CD4-positive, alpha-beta T cell treated with Interleukin-15 for 4 hours (primary cell): ENCODE data around the gene TNFAIP8.

Experiments used
- DNase-seq: peaks from one replicate; pipeline ENCODE4 v3.0.0-alpha.2; 2020; ENCODE audit warnings: low spot score

The TNFAIP8 gene

DNA sequence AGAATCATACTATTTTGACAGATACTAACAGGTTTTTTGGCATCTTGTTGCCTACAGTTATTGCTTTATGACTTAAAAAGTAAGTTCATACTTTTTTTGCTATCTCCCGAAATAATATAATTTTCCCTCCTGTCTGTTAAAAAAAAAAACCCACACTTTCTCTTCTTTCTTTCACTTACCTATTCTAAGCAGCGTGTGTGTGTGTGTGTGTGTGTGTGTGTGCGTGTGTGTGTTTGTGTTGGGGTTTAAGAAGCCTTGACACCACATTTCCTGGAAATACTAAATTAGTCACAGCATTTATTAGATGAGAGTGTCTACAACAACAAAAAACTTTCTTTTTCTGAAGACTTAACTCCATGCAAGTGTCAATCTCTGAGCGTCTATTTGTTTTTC is 12.4 kb downstream of the TNFAIP8 start:
- peak; percentile 85 for DNase-seq

DNA sequence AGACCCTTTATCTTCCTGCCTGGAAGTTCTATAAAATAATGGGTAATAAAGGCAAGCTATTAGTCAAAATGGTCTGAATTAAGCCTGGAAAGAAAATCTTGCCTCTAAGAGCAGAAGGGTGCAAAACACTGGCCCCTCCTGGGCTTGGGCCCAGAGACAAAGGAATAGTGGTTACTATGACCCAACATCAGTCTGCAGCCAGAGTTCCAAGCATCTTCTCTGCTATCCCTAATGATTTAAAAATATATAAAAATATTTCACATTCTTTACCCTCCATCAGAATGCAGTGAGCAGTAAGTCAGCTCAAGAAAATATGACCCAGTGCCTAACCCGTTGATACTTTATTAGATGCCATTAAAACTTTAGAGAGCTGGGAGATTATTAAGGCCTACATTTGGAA is 14.7 kb downstream of the TNFAIP8 start:
- DNase-seq: no peak

DNA sequence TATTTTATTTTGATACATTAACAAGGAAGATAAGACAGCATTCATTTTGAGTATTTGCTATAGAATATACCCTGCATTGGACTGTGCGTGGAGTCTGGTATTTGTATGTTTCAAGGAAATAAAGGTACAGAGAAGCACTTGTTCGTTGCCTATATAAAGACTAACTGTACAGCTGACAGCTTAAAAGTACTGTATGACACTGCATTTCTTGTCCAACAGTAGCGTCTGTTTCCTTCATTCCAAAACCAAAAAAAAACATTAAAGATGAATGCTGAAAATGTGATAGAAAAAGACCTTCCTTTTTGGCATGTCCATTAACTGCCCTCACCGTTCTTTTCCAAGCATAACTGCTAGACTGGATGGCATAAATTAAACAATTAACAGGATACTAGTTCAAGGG is 15.3 kb downstream of the TNFAIP8 start:
- DNase-seq: no peak

DNA sequence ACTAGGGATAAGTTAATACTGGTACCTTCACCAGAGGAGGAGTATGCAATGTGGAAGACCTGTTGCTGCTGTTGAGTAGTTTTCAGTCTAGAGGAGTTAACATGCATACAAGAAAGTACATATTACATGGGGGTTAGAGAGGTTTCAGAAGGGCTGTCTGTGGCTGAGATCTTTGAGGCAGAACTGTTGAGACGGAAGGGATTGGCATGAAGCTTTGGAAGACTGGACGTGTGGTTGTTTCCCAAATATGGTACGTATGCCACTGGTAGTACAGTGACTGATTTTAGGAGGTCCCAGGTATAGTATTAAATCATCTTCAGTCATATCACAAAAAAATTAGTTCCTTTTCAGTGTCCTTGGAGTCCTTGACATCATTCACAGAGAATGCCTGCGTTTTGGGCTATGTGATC is 17.6 kb downstream of the TNFAIP8 start:
- DNase-seq: no peak

DNA sequence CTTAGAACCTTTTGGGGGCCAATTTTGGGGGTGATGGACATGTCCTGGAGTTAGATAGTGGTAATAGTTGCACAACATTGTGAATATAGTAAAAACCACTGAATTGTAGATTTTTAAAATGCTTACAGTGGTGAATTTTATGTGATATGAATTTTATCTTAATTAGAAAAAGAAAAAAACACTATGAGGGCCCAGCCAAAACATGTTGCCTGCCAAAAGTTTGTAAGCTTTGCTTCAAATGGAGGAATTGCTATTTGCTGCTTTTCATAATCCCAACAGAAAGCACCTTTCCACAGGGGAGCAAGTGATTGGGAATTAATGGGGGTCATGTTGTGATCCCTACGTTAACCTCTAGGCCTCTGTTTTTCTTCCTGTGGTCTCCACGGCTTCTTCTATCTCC is 19.1 kb downstream of the TNFAIP8 start:
- no peak for DNase-seq

DNA sequence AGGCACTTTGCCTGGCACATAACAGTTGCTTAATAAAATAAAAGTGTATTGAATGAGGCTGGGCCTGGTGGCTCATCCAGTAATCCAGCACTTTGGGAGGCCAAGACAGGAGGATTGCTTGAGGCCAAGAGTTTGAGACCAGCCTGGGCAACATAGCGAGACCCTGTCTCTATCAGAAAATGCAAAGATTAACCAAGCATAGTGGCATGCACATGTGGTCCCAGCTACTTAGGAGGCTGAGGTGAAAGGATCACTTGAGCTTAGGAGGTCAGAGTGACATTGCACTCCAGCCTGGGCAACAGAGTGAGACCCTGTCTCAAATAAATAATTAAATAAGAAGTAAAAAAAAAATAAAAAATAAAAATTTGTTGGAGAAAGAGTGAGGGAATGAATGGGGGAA is 21.2 kb downstream of the TNFAIP8 start:
- DNase-seq: no peak

DNA sequence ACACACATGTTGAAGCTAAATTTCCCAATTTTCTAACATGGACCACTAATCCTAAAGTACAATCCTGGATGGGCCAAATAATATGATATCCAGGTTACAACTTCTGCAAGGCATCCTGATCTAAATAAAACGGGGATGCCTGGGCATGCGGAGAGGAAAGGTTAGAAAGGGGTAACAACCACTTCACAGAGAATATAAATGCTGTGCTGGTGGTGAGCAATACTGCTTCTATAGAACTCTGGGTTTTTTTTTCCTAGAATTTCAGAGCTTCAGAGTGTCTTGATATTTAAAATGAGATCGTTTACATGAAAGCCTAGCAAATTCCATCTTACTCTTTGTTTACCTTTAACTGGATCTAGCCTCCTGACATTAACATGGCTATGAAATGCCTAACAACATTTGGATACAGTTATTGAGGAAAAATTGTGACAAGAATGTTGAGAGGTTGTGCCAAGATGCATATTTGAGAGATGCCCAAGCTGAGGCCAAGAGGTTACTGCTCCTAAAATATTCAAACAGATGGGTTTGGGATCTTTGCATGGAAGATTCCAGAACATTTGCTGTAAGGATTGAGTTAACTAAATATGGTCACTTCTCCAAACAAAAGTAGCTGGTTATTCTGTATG is 22.4 kb downstream of the TNFAIP8 start:
- no peak for DNase-seq

DNA sequence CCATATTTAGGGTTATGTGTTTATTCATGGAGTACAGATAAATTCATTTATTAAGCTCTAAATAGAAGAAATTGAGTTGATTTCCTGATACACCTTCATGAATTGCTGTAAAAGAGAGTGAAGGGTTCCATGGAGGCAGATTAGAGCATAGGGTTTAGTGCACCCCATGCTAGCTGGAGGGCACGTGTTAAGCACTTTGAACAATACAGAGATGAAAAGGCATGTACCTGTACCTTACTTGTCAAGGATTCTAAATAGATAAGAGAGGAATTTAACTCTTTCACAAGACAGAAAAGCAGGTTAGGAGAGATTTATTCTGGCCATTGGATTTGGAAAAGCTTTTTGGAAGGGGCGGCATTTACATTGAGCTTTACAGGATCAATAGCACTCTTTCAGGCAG is 23.3 kb downstream of the TNFAIP8 start:
- DNase-seq: no peak

DNA sequence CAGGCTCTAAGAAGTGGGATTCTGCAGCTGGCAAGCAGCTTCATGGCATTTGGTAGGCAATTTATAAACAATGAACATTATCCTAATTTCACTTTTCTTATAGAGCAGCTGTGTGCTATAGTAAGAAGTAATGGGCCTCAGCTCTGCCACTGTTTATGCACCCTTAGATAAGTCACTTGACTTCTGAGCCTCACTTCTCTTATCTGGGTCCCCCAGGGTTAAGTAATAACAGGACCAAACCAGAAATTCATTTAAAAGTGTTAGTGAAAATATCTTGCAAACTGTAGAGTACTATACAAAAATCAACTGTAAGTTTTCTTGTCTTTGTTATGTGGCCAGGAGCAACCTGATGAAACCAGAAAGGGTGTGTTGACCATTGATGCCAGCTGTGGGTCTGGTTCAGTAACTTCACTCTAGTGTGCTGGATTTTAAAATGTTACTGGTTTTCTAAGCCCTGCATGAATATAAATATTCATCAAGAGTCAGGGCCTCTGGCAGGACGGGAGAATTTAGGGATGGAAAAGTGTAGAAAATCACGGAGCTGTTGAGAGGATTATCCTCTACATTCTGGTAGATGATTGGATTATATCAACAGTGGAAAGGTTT is 24.2 kb downstream of the TNFAIP8 start:
- DNase-seq: no peak

DNA sequence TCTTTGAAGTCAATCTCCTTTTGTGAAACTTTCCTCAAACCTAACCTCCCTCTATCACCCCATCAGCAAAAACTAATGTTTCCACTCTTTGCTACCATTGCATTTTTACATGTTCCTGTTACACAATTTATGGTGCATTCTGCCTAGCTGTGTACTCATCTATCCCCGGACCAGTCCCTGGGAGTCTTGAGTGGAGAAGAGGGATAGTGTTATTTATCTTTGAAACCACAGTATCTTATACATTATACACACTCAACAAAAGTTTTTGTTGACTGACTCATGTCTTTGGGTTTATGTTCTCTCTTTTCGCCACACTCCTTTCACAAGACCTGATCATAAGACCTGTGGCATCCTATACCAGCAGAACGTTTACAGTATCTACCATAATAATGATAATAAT is 26.4 kb downstream of the TNFAIP8 start:
- DNase-seq: no peak

DNA sequence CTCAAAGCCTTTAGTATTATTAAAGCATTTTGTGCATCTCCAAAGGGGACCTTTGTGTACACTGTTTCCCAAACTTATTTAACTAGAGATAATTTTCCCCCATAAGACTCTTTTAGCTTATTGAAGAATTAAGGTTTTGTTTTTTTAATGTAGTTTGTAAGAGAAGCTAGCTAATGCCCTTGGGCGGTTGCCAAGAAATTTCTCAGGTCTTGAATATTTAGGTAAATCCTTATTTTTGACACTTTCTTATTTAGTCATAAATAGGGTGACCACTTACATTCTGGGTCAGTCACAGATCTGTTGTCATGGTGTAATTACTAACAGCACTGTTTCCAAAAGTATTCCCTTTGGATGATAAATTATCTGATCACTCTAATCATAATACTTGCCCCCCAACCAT is 27.2 kb downstream of the TNFAIP8 start:
- no peak for DNase-seq

DNA sequence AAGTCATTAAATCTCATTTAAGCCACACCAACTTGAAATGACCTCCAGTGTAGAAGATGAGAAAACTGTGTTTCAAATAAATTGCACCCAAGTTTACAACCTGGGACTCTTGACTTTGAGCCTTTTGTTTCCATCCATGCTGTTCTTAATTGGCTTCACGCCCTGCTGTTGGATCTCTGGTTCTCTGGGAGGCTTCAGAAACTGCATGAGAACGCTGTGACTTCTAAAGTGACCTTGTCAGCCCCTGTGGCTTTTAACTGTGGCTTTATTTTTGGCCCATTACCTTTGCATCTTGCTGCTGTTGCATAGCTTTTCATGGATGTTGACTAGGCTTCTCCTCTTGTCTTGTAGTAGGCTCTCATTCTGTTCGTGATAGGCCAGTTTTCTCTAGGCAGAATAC is 29.3 kb downstream of the TNFAIP8 start:
- DNase-seq: no peak

DNA sequence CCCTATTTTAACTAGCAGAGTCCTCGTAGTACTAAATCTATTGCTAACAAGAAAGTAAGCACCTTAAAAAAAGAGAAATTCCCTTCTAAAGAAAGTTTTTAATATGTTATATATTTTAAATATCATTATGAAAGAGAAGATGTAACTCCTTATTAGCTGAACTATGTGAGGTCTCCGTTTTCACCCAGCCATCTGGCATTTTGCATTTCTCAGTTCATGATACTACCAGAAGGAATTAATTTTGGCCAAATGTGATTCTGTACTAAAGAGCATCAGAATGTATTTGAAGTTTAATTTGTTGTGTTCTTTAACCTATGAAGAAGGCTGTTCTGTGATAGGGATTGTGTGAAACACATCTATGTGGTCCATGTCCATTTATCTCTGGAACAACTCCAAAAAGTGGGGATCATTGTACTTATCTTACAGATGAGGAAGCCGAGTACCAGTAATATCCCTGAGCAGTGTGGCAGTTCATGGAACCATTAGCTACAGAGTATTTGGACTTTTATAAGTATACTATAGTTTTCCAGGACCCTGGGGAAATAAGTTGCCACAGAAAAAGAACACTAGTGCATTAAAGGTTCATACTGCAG is 29.8 kb downstream of the TNFAIP8 start:
- no peak for DNase-seq

DNA sequence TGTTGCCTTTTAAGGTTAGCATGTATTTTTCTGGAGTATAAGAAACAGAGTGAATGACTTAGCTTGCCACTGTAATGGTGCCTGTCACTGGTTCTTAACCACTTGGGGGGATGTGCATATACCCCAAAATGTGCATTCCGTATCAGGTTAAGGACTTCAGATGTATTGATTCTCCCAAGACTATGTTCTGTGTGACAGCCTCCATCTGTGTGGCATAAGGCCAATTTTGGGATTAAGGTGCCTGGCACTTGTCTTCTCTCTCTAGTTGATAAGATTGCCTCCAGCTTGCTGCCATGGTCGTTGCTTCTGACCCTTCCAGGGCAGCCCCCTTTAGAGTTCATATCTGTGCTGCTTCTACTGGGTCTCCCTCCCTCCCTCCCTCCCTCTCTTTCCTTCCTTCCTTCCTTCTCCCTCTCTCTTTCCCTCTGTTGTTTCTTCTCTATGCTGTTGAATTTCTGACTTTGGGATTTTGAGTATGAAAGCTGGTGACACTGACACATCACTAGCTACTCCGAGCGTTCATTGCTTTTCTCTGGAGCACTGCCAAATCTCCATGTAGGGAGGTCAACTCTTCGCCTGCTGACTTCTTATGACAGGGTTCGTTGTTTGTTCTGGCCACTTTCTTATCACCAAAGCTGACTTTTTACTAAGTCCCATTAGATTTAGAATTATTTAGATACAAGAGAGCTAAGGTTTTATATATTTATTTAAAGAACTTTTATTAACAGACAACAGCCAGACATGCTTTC is 31.0 kb downstream of the TNFAIP8 start:
- no peak for DNase-seq

DNA sequence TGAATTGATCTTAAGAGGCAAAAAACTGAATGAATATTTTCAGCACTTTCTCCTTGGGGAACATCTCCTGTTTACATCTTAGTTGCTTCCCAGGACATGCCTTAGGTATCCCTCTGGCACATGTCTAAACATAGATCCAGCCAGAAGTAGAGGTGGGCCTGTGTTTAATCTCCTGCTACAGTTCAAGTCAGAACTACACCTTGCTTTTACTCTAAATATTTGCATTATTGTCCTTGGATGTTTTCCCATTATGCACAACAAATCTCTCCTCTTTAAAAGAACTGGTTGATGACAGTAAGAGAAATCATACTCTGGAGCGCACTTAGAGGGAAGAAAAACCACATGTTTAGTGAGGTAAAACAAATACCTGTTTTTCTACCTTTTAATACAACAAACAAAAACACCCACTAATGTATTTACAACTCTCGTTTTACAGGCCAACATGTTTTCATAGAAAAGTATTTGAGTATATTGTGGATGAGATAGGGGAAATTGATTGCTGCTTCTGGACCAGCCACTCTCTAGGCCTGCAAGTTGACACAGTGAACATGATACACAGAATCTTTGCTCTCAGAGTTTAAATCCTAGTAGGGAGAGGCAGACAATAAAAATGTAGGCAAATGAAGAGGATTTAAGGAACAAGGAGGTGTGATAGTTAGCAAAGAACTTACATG is 32.3 kb downstream of the TNFAIP8 start:
- DNase-seq: no peak

DNA sequence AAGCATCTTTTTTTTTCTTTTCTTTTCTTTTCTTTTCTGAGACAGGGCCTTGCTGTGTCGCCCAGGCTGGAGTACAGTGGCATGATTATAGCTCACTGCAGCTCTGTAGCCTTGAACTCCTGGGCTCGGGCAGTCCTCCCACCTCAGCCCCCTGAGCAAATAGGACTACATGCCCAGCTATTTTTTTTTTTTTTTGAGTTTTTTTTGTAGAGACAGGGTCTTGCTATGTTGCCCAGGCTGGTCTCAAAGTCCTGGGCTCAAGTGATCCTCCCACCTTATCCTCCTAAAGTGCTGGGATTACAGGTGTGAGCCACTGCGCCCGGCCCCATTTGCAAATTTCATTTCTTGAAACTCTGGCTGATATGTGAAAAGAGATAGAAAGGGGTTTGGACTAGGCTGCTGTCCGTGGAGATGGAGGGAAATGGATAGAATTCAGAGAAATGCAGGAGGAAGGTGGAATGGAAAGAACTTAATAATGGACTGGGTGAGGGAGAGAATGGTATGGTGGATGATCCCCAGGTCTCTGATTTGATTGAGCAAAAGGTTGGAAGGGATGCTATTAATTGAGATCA is 32.9 kb downstream of the TNFAIP8 start:
- no peak for DNase-seq

DNA sequence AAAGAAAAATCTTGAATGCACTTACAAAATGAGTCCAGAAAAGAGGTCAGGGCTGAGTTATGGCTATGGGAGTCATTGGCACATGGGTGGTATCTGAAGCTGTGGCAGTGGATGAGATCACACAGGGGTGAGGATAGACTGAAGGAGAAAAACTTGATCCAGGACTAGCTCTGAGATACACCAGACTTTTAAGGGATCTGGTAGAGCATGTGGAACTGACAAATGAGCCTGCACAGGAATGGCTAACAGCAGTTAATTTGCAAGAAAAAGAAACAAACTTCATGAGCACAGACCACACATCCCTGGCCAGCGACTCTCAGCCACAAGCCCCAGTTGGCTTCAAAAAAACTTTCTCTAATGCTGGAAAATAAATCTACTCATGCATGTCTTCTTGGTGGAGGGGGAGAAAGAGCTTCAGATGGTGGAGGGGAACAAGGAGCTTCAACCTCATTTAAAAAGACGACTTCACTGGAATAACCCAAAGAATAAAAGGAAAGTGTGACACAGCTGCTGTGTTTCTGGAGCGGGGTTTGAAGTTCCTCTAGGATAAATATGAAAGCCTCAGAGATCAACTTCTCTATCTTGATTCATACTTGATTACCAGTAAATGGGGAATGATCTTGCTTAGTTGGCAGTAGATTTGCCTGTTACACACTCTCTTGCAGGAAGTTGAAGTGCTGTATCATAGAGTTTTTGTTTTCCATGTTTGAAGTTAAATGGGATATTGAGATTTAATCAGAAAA is 33.6 kb downstream of the TNFAIP8 start:
- DNase-seq: no peak

DNA sequence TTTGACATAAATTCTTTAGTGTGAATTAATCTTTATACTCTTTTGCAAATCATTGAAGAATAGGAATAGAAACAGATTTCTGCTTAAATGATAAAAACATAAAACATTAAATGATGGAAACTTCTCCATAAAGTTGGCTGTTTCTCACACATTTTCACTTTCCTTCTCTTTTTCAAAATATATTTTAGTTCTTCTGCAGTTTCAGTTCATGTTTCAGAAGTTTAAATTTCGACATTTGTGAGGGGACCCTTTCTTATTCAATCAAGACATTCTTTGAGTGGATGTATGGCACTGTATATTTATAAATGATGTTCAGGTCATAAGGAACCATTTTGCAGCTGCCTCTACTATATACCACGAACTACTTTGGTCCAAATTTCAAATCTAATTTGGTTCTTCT is 34.6 kb downstream of the TNFAIP8 start:
- no peak for DNase-seq

DNA sequence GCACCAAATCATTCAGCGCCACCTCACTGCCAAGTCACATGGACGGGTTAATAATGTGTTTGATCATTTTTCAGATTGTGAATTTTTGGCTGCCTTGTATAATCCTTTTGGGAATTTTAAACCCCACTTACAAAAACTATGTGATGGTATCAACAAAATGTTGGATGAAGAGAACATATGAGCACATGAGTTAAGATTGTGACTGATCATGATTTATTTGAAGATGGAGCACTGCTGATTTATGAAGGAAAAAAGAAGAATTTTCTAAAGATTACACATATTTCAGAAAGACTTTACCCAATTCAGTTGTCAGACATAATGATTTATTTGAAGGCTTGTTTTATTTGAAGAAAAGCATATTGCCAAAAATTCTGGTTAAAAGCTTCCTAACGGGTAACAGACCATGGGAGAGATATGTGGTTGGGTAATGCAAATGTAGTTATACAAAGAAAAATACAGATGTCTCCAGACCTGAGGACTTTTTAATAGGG is 37.4 kb downstream of the TNFAIP8 start:
- DNase-seq: no peak

DNA sequence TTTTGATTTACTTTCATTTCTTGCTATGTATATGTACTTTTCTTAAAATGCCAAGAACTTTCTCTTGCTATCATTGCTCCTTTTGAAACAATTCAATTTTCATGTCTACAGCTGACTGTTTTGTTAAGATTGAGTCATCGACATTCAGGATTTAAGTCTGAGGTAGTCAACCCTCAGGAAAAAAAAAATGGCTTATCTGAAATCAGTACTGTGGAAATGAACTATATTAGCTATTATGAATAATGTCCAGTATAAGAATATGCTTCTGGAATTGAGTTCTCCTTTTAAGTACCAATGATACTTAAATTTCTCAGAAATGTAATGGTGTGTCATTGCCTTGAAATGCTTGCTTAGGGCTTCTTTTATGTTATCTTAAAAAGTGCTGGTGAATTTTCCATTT is 37.9 kb downstream of the TNFAIP8 start:
- DNase-seq: no peak

DNA sequence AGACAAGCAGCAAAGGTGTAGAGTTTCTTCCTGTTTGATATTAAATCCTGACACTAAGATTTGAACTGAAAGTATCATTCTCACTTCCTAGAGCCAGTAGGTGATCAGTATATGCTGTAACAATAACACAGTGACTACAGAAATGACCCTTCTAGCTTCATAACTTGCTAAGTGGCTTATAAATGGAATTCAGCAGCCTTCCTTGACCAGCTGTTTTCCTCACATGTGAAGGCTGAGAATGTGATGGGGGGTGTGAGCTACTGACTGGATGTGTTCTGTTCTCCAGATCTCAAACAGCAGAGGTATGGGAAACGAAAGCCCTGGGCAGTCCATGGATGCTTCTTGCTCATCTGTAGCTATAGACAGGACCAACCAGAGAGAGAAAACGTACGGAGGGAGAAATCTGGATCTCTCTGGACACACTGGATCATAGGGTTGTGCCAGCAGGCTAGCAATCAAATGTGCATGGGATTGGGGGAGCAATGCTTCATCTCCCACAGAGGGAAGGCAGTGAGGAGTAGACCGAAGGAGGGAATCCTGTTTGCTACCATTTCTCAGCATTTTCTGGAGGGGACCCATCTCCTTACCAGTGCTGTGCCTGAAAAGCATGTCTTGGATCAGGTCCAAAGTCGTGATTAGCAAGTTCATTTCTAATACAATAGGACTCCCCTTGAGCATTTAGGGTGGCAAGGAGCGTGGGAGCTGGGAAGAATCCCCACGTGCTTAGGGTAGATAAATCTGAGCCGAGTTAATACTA is 39.4 kb downstream of the TNFAIP8 start:
- no peak for DNase-seq
